ENCODE results near the gene PTPRG.
"Not testable (repeated sequence)": the region's sequence is repeated elsewhere in the genome, so short reads cannot be mapped to it uniquely, and the experiment has no call there.

Gene PTPRG

GRCh38 chr3:61702453-61702852 lies 141.1 kb downstream of the PTPRG start:
- DNase-seq (ENCODE audit: extremely low read depth, insufficient read length): no peak
- no peak for TF ChIP-seq CTCF (IDR thresholded peaks at IDR 0.05; ENCODE audit: insufficient read depth, low read length, poor library complexity, severe bottlenecking)
- H3K36me3 ChIP-seq (ENCODE audit: control insufficient read depth, insufficient read depth, low read length): no peaks in the 10 kb centered on the region
- H3K27me3 ChIP-seq (replicated peaks; ENCODE audit: control insufficient read depth, insufficient read depth, low read length): no peaks in the 10 kb centered on the region
- H3K4me3 ChIP-seq (replicated peaks; ENCODE audit: low read depth, low read length): no peak overlapping the region

GRCh38 chr3:61704807-61705206 lies 143.4 kb downstream of the PTPRG start:
- H3K36me3 ChIP-seq (ENCODE audit: control insufficient read depth, insufficient read depth, low read length): no peaks in the 10 kb centered on the region
- no peak for DNase-seq (ENCODE audit: extremely low read depth, insufficient read length)
- no peaks in the 10 kb centered on the region for H3K27me3 ChIP-seq (replicated peaks; ENCODE audit: control insufficient read depth, insufficient read depth, low read length)
- TF ChIP-seq CTCF (IDR thresholded peaks at IDR 0.05; ENCODE audit: insufficient read depth, low read length, poor library complexity, severe bottlenecking): no peak
- H3K4me3 ChIP-seq (replicated peaks; ENCODE audit: low read depth, low read length): no peak overlapping the region

GRCh38 chr3:61707492-61707891 lies 146.1 kb downstream of the PTPRG start:
- TF ChIP-seq CTCF (IDR thresholded peaks at IDR 0.05; ENCODE audit: insufficient read depth, low read length, poor library complexity, severe bottlenecking): no peak
- H3K27me3 ChIP-seq (replicated peaks; ENCODE audit: control insufficient read depth, insufficient read depth, low read length): no peaks in the 10 kb centered on the region
- no peaks in the 10 kb centered on the region for H3K36me3 ChIP-seq (ENCODE audit: control insufficient read depth, insufficient read depth, low read length)
- no peak for DNase-seq (ENCODE audit: extremely low read depth, insufficient read length)
- H3K4me3 ChIP-seq (replicated peaks; ENCODE audit: low read depth, low read length): no peak overlapping the region

- H3K4me3 ChIP-seq (replicated peaks; ENCODE audit: low read depth, low read length); H3K27me3 ChIP-seq (replicated peaks; ENCODE audit: control insufficient read depth, insufficient read depth, low read length); DNase-seq (ENCODE audit: extremely low read depth, insufficient read length); H3K36me3 ChIP-seq (ENCODE audit: control insufficient read depth, insufficient read depth, low read length): not testable (repeated sequence)
These were observed 149.5 kb downstream of the PTPRG start for GRCh38 chr3:61710920-61711319.

GRCh38 chr3:61714225-61714624 lies 152.9 kb downstream of the PTPRG start:
- DNase-seq (ENCODE audit: extremely low read depth, insufficient read length): no peak
- Histone ChIP-seq H3K4me3 (replicated peaks; ENCODE audit: low read depth, low read length) (no peak overlapping the region), H3K36me3 (ENCODE audit: control insufficient read depth, insufficient read depth, low read length) (no peaks in the 10 kb centered on the region), H3K27me3 (replicated peaks; ENCODE audit: control insufficient read depth, insufficient read depth, low read length) (no peaks in the 10 kb centered on the region; the same call in 1 of the 2 replicates)
- no peak for TF ChIP-seq CTCF (IDR thresholded peaks at IDR 0.05; ENCODE audit: insufficient read depth, low read length, poor library complexity, severe bottlenecking)

GRCh38 chr3:61715886-61716527 lies 154.6 kb downstream of the PTPRG start:
- Histone ChIP-seq H3K36me3 (ENCODE audit: control insufficient read depth, insufficient read depth, low read length) (no peaks in the 10 kb centered on the region), H3K27me3 (replicated peaks; ENCODE audit: control insufficient read depth, insufficient read depth, low read length) (peaks cover 2% of the 10 kb centered on the region), H3K4me3 (replicated peaks; ENCODE audit: low read depth, low read length) (no peak overlapping the region)
- TF ChIP-seq CTCF (IDR thresholded peaks at IDR 0.05; ENCODE audit: insufficient read depth, low read length, poor library complexity, severe bottlenecking): no peak
- DNase-seq (ENCODE audit: extremely low read depth, insufficient read length): no peak

GRCh38 chr3:61716693-61717092 lies 155.3 kb downstream of the PTPRG start:
- not testable (repeated sequence) for H3K27me3 ChIP-seq (replicated peaks; ENCODE audit: control insufficient read depth, insufficient read depth, low read length); H3K4me3 ChIP-seq (replicated peaks; ENCODE audit: low read depth, low read length); DNase-seq (ENCODE audit: extremely low read depth, insufficient read length); H3K36me3 ChIP-seq (ENCODE audit: control insufficient read depth, insufficient read depth, low read length)
